Epithelial cell of esophagus (primary cell): ENCODE measurements around the gene STARD9.

Experiments used
- DNase-seq: peaks from one replicate; pipeline ENCODE4 v3.0.0; 2010; ENCODE audit warnings: low read depth
- H3K4me3 ChIP-seq: 2 replicates; pipeline ENCODE4 v1.5.1; 2011; ENCODE audit warnings: mild to moderate bottlenecking, low read length, control low read depth
- TF ChIP-seq, protein P1 (sequence below): IDR thresholded peaks from 2 replicates; pipeline ENCODE4 v1.5.1; 2011; ENCODE audit warnings: low read depth, mild to moderate bottlenecking, low read length, control low read depth, inconsistent platforms; ENCODE audit not compliant: insufficient read depth; ENCODE audit errors: missing control alignments

Gene STARD9

DNA sequence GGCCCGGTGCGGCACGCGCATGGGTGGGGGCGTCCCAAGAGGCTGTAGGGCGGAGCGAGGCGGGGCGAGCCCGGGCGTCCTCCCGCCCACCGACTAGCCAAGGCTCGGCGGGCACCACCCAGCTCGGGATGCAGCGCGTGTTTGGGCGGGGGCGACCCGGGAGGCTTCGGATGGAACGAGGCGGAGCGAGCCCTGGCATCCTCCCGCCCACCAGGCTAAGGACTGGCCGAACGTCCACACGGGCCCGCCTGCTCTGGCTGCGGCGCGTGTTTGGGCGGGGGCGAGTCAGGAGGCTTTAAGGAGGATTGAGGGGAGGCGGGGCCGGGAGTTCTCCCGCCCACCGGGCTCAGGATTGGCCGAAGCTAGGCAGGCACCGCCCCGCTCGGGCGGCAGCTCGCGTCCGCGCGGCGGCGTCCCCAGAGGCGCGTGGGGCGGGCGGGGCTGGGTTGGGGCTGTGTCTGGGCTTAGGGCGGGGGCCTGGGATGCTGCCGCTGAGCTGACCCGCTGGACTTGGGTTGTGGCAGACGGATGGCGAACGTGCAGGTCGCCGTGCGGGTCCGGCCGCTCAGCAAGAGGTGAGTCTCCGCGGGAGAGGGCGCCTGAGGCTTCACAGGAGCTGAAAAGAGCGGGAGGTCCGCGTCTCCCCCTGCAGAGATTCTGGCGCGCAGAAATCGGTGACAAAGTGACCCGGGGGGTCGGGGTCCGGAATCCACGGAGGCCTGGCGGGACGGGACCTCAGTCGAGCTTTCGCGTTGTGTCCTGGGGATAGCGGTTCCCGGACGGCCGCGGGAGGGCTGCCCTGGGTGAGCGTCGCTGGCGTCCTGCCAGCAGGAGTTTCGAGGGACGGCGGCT, at the start of gene STARD9:
Gene STARD9 (plus strand): TSS at position 419 of the 852 bp plus-strand sequence. CDS start 110 bp downstream, at position 529.
- peak within 1 kb of the TSS; percentile 69 for H3K4me3 ChIP-seq
- TF ChIP-seq, protein P1, sequence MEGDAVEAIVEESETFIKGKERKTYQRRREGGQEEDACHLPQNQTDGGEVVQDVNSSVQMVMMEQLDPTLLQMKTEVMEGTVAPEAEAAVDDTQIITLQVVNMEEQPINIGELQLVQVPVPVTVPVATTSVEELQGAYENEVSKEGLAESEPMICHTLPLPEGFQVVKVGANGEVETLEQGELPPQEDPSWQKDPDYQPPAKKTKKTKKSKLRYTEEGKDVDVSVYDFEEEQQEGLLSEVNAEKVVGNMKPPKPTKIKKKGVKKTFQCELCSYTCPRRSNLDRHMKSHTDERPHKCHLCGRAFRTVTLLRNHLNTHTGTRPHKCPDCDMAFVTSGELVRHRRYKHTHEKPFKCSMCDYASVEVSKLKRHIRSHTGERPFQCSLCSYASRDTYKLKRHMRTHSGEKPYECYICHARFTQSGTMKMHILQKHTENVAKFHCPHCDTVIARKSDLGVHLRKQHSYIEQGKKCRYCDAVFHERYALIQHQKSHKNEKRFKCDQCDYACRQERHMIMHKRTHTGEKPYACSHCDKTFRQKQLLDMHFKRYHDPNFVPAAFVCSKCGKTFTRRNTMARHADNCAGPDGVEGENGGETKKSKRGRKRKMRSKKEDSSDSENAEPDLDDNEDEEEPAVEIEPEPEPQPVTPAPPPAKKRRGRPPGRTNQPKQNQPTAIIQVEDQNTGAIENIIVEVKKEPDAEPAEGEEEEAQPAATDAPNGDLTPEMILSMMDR = no peak
- DNase-seq = peak; percentile 99

- TF ChIP-seq, protein P1 = no peak
- H3K4me3 ChIP-seq = no peak overlapping the region
- no peak for DNase-seq
These were observed 46.4 kb upstream of the STARD9 start for GRCh38 chr15:42528970-42529369.

DNA sequence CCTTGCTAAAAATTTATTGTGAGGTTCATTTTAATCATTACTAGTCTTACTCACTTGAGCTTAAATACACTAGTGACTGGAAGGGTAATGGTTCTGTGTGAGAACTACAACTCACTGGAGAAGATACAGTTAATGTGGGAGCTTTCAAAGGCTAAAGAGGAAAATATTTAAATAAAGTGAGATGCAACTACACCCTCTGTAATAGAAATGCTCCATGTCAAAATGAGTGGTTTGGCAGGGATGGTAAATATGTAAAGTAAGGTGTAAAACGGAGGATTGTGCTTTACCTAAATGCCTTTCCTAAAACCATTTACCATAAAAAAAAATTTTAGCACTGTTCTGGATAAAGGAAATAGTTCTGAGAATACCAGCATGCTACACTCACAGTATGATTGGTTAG, 42.2 kb upstream of the STARD9 start:
- TF ChIP-seq, protein P1 = no peak
- H3K4me3 ChIP-seq = no peak overlapping the region
- DNase-seq = no peak

DNA sequence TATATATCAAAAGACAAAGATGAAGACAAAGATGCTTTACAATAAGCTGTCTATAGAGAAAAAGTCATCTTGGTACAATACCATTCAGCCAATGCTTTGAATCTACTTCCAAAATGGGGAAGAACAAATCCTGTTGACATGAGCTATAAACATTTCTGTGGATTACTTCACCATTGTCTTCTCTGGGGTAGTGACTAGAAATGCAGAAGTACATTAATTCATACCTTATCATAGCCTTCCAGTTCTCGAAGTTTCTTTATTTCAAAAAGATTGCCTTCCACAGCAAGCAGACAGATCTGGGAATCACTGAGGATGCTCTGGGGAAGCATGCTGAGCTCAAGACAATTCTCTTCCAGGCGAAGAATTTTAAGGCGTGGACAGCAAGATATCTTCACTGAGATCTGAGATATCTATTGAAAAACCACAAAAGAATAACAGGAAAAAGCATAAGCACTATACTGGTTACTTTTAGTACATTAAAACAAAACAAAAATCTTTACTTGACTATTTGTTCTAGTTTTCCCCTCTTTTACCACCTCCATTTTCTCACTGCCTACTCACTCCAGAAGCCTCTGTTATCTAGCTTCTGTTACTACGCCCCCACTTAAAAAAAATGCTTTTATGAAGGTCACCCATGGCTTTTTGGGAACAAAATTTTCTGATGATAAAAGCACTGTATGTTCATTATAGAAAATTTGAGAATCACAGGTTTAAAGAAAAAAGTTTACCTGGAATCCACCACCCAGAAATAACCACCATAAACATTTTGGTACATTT, 30.4 kb upstream of the STARD9 start:
- H3K4me3 ChIP-seq = no peak overlapping the region
- TF ChIP-seq, protein P1 = no peak
- no peak for DNase-seq

DNA sequence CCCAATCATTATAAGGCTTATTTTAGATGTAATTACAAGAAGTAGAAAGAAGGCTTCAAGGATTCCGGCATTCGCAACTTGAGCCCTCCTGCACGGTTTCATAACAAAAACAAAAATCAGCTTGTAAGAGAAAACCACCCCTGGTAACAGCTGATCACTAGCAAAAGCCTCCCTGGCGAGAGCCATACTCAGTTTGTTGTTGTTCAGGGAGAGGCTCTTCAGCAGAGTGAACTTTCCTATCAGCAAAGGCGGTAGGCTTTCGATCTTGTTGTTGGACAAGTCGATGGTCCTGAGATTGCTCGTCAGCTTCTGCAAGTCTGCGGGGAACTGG, 27.5 kb upstream of the STARD9 start:
- TF ChIP-seq, protein P1 = no peak
- DNase-seq = no peak
- H3K4me3 ChIP-seq = peak overlapping the region; percentile 97

- DNase-seq = peak; percentile 92
- TF ChIP-seq, protein P1 = no peak
- H3K4me3 ChIP-seq = peak within 1 kb of the TSS; percentile 97
These were observed 27.0 kb upstream of the STARD9 start, which contains the start of the genes HAUS2 and LRRC57 for GRCh38 chr15:42548249-42549031. HAUS2 (plus strand) TSS chr15:42548838; CDS start chr15:42548873, 35 bp downstream. LRRC57 (minus strand) TSS chr15:42548793; CDS start chr15:42548434, 359 bp downstream.
